ENCODE data around the gene FGFR3.

The FGFR3 gene

DNA sequence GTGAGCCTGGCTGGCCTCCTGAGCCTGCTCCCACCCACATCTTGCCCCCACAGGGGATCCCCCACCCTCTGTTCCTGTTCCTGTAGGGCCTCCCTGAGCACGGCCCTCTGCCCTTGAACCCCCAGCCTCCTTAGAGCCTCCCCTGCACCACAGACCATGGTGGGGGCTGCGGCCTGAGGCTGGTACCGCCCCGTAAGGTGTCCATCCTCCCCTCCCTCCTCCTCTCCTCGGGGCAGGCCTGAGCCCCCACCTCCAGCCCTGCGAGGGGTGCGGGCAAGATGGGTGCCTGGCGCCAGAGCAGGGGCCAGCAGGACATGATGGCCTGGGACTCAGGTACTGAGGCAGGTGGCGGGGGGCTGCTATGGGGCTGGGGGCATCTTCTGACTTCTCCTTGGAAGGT is 28.4 kb upstream of the FGFR3 start:
- DNase-seq (ENCODE audit: low read depth): no peak
- TF ChIP-seq CTCF (conservative IDR thresholded peaks at IDR 0.05; ENCODE audit: low read depth, low read length): no peak

GRCh38 chr4:1765409-1766072 is 27.6 kb upstream of the FGFR3 start:
- no peak for DNase-seq (ENCODE audit: low read depth)
- TF ChIP-seq CTCF (conservative IDR thresholded peaks at IDR 0.05; ENCODE audit: low read depth, low read length): no peak
- H3K4me3 ChIP-seq (ENCODE audit: low read length): no peak overlapping the region

More for the DNA sequence above, 28.4 kb upstream of the FGFR3 start:
- H3K4me3 ChIP-seq (ENCODE audit: low read length): no peak overlapping the region

- H3K4me3 ChIP-seq (ENCODE audit: low read length): no peak overlapping the region
- TF ChIP-seq CTCF (conservative IDR thresholded peaks at IDR 0.05; ENCODE audit: low read depth, low read length): no peak
- no peak for DNase-seq (ENCODE audit: low read depth)
These were observed 26.7 kb upstream of the FGFR3 start for GRCh38 chr4:1766106-1767060.

DNA sequence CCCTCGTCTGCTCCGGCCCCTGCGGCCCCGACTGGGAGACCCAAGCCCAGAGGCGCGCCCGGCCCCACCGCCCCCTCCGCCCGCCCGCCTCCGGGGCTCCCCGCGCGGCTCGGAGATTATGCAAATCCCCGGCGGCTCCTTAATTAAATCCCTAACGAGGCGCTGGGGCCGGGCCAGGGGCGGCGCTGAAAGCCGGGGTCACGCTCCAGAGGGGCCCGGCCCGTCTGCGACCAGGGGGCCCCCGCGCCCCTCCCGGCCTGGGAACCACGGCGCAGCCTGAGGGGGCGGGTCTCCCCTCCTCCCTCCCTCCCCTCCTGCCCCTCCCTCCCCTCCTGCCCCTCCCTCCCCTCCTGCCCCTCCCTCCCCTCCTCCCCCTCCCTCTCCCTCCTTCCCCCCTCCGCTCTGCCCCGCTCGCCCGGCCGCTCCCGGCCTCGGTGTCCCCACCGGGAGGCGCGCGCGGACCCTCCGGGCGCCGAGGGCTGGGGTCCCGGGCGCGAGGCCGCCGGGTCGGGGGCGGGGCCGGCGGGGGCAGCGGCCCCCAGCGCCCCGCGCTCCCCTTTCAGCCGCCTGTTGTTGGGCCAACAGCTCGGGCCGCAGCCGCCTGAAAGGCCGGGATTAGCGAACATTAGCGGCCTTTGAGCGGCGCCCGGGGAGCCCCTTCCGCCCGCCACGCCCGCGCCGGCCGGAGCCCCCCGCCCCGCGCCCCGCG is 25.9 kb upstream of the FGFR3 start:
- no peak for DNase-seq (ENCODE audit: low read depth)
- TF ChIP-seq CTCF (conservative IDR thresholded peaks at IDR 0.05; ENCODE audit: low read depth, low read length): no peak
- H3K4me3 ChIP-seq (ENCODE audit: low read length): peak overlapping the region; percentile 17

DNA sequence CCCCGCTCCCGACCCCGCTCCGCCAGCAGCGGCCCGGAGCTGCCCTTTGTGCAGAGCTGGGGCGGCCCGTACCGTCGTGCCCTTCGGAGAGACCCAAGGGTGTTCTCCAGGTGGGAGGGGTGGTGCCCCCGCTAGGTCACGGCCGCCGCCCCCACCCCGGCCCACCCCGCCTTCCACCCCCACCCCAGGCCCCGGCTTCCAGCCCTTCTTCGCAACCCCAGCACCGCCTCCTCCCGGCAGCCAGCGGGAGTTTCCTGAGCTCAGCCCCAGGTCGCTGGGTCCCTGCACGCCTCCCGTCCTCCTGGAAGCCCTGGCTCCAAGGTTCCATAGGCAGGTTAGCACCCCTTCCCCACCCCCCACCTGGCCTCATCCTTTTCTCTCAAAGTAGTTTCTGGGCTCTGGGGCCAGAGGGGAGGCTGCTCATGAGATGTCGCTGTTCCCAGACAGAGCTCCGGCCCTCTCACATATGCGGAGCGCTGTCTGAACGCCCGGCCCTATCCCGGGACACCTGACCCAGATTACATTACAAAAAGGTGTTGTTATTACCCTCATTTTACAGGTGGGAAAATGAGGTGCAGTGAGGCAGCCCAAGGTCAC is 25.2 kb upstream of the FGFR3 start:
- peak overlapping the region; percentile 17 for H3K4me3 ChIP-seq (ENCODE audit: low read length)
- peak; percentile 52 for TF ChIP-seq CTCF (conservative IDR thresholded peaks at IDR 0.05; ENCODE audit: low read depth, low read length)
- no peak for DNase-seq (ENCODE audit: low read depth)

DNA sequence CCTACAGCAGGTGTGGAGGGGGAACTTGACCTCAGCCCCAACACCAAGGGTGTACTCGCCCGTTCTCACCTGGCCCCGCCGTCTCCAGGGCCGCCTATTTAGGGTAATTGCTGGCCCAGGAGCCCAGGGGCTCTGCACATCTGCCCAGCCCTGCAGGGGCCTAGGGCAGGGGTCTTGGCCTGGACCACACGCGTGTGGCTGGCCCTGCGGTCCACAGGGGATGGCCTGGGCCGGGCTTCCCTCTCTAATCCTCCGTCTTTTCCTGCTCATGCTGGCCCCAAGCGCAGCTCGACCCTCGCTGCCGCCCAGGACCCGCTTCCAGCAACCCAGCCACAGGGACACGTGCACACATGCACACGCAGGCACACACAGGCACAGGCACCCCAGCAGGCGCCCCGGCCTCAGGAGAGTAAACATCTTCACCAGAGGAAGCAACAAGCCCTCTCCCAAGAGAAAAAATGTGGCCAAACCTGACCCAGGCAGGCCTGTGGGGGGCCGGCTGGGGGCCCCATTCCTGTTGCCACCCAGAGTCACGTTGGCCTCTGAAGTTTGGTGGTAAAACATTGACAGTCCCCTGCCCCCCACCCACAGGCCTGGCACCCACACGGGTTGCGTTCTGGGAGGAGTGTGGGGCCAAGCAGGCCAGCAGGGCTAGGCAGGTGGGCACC is 24.6 kb upstream of the FGFR3 start:
- H3K4me3 ChIP-seq (ENCODE audit: low read length): no peak overlapping the region
- TF ChIP-seq CTCF (conservative IDR thresholded peaks at IDR 0.05; ENCODE audit: low read depth, low read length): no peak

More for the DNA sequence above, 24.6 kb upstream of the FGFR3 start:
- no peak for DNase-seq (ENCODE audit: low read depth)

All from retinal pigment epithelial cell (primary cell).